Raji (cell line): ENCODE data around the gene PTPRN2.

Experiments used
- POLR2A ChIP-seq: IDR thresholded peaks from 2 replicates; pipeline ENCODE4 v1.6.1; 2011; ENCODE audit warnings: low read depth, low read length, control low read depth; ENCODE audit not compliant: insufficient read depth

The PTPRN2 gene

DNA sequence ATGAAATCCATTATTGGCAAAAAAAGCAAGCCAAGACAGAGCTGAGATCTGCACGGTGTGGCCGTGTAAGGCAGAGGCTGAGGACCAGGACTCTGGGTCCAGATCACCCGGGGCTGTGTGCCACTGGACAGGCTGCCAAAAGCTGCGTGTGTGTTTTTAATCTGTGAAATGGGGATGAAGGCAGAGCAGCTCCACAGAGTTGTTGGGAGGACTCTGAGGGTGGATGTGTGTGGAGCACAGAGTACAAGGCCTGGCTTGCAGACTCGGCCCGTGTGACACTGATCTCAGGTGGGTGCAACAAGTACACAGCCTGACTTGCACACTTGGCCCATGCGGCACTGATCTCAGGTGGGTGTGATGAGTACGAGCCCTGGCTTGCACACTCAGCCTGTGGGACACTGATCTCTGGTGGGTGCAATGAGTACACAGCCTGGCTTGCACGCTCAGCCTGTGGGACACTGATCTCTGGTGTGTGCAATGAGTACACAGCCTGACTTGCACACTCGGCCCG, 921.0 kb downstream of the PTPRN2 start:
- no peak for TF ChIP-seq POLR2A

DNA sequence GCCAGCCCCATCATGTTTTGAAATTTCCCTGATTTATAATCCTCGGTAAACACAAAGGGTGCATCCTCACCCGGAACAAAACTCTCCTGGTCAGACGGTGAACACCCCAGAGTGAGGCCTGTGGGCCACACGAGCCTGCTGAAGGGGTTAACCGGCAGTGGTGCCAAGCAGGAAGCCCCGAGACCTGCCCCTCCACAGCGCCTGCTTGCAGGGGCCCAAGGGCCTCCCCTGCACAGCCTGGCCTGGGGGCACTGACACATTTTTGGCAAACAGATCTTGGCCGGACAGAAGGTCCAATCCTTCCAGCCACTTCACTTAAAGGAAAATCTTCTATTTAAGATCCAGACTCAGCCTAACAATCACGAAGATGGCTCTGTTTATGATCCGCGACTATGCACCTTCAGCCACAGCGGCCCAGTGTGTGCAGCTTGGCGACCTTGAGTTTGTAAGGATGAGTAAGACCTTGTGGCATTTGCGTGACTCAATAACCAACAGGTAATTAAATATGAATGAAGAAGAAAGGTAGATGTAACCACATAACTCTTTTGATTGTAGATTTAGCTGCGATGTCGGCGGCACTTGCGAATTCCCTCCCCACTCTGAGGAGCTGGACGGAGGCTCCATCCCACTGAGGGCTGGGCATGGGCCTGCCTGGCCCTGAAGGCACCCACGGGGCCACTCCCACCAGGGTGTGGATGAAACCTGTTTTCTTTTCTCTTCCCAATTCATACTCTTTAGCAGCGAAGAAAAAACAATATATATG, 922.6 kb downstream of the PTPRN2 start:
- no peak for TF ChIP-seq POLR2A

DNA sequence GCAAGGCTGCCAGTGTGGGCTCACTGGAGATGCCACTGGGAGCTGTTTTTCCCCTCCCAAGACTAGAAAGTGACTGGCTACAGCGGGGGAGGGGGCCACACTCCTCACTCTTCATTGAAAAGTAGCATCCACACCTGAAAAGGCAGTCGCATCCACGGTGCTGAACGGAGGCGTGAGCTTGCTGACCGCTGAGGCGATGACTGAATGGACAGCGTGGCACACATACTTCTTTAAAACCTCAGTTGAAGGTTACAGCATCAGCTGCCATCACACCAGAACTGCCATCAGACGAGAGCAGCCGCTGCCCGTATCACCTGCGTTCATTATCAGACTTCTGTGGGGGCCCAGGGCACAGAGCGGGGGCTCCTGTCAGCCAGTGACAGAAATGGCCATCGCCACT, 923.6 kb downstream of the PTPRN2 start:
- no peak for TF ChIP-seq POLR2A

DNA sequence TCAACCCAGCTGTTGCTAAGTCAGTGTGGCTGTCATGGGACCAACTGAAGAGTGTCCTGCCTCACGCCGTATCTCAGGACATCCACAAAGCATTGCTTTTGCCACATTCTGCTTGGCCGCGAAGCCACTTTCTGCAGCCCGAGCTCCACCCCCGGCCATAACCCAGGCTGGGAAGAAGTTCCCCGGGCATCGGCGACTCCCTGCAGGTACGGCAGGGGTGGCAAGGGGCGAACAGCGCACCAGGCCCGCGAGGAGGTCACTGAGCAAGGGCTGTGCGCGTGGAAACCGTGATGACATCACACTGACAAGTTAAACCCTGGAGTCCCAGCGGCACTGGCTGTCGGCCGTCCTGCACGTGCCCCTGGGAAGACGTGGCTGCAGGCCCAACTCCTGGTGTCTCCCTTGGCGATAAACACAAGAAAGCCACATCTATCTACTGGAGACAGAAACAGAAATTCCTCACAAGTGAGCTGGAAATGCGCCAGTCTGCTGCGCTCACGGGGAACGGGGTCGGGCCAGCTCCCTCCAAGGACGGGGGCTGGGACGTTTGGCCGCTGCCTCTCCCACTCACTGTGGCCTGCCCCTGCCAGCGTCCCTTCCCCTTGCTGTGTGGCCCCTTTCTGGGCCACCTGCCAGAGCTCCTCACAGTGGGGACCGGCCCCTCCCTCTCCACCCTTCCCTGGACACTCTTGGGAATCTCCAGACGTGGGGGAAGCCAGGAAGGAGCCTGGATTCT, 924.5 kb downstream of the PTPRN2 start:
- no peak for TF ChIP-seq POLR2A

DNA sequence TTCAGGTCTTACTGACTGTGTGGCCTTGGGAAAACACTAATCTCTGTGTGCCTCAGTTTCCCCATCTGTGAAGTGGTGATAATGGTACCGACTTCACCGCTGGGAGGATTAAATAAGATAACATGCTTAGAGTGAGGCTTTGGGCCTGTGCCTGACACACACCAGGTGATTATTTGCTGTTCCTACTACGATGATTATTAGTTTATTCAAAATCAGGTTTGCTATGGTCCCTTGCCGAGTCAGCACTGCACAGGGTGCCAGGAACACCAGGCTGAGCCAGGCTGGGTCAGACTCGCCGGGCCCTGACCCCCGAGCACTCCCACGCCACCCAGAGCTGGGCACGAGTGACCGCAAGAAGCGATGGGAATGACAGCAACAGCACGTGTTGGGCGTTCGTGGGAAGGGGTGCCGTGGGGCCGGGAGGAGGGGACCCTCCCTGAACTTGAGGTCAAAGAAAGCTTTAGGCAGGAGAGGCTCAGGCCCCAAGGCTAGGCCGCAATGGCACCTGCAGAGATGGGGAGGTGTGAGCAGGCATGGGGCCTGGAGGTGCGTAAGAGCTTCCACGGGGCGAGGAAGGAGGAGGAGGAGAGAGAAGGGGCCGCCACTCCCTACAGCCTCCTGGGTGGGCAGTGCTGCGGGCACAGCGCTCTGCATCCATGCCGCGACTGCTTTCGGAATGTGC, 925.4 kb downstream of the PTPRN2 start:
- no peak for TF ChIP-seq POLR2A

DNA sequence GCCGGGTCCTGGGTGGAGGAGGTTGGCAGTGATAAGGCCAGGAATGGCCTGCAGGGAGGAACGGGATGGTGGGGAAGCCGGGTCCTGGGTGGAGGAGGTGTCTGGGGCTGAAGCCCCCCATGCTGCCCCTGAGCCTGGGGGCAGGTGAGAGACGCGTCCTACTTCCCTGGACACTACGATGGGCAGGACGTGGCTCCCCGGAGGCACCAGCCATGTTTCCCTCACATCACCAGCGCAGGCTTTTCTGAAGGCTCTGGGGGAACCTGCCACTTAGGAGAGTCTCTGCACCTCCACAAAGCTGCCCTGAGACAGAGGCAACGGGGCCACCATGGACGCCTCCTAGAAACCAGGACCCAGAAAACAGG, 926.0 kb downstream of the PTPRN2 start:
- no peak for TF ChIP-seq POLR2A

DNA sequence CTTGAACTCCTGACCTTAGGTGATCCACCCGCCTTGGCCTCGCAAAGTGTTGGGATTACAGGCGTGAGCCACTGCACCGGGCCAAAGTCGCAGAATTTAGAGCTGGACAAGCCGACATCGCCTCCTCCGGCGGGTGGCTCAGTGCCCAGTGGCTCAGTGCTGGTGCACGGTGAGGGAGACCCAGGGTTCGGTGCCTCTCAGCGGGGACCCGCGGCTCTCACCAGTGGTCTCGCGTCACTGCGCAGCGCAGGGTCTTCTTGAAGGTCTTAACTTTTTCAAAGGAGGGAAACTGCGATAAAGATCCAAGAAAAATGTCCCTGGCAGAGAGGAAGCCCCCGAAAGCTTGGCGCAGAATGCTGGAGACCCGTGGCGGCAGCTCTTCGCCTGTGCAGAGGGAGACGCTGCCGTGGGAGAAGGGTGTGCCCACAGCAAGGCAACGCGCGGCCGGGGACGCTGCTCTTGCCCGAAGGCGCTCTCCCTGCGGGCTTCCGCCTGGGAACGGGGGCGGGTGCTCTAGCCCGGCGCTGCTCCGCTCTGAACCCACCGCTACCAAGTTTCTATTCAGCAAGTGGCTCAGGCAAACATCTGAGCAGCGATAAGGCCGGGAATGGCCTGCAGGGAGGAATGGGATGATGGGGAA, 926.5 kb downstream of the PTPRN2 start:
- TF ChIP-seq POLR2A = no peak

DNA sequence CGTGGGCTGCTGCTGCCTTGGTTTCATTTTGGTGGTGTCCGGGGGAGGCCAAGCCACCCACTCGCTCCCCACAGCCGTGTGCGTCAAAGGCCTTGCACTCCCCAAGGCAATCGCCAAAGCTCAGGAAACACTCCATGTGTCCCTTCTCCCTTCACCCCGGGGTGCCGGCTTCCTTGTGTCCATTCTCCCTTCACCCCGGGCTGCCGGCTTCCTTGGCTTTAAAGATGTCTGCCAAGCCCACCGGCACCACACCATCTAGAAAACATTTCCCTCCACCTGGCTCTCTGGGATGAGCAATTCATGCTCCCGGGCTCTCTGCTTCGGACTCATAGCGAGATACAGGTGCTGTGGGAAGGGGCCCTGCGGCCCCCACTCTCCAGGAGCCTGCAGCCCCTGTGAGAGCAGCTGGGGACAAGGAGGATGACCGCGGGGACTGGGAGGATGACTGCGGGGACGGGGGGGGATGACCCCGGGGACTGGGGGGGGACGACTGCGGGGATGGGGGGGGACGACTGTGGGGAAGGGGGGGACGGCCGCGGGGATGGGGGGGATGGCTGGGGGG, 928.7 kb downstream of the PTPRN2 start:
- no peak for TF ChIP-seq POLR2A

DNA sequence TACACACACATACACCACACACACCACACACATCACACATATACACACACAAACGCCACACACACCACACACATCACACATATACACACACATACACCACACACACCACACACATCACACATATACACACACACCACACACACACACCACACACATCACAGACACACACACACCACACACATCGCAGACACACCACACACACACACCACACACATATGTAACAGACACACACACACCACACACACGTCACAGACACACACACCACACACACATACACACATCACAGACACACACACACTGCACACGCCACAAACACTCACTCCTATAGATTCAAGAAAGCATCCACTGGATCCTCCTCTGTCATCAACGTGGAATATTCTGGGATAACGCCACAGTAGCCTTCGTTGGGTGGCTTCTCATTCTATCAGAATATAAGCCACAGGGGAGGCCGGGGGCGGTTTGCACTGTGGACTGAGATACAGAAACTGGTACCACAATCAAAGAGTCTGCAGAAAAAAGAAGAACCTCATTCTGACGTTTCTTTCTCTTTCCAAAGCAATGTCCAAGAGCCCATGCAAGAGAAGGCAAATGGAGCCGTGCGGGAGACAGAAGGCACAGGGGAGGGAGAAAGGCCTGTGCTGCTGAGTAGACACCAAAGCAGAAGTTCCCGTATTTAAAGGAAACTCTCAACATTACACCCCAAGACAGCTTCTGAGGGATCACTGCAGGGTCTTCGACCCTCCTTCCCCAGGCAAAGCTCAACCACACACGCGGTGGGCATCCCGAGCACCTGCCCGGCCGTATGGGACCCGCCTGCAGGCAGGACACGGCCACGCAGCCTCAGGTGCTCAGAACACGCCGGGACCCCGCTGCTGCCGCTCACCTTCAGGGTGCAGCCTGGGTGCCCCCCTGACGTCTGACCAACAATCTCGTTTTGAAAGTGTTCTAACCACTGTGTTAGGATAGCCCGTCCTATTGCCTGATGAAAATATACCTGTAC, 929.6 kb downstream of the PTPRN2 start:
- TF ChIP-seq POLR2A = no peak

DNA sequence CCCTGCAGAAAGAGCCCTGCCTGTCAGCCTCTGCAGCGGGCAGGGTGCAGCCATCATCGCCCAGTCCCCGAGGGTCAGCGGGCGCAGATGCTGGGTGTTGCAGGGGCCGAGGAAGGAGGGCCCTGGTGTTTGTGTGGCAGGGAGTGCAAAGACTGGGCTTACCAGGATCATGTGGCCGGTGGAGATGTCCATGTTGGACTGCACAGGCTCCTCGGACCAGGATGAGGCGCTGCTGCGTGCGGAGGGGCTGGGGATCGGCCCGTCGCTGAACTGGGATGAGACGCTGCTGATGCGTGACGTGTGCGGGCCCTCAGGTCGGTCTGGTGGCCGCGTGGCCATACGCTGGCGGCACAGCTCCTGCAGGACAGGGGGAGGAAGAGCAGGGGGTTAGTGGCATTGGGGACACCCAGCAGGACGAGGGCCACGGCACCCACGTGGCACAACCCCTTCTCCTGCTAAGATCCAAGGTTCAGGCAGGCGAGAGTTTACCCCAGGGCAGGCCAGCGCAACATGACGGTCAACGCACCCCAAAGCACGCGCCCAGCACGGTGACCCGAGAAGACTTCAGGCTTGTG, 931.3 kb downstream of the PTPRN2 start:
- no peak for TF ChIP-seq POLR2A

DNA sequence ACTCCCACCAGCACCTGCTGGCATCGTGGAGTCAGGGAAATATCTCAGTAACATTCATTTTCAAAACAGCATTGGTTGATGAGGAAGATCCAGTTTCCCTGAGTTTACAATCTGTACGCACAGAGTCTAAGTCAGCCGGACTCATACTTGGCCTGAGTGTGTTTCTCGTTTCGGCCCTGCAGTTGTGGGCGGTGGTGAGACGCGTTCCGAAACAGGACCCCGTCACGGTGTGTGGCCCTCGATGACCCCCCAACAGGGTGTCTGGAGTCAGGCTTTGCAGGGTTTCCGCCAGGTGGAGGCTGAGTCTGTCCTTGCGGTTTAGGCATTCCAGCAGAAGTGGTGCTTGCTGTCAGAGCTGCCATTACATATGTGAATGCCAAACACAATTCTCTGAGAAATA, 933.3 kb downstream of the PTPRN2 start:
- no peak for TF ChIP-seq POLR2A

DNA sequence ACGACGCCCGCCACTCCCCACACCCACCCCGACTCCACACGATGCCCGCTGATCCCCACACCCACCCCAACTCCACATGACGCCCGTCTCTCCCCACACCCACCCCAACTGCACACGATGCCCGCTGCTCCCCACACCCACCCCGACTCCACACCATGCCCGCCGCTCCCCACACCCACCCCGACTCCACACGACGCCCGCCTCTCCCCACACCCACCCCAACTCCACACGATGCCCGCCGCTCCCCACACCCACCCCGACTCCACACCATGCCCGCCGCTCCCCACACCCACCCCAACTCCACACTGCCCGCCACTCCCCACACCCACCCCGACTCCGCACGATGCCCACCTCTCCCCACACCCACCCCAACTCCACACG, 933.8 kb downstream of the PTPRN2 start:
- no peak for TF ChIP-seq POLR2A

DNA sequence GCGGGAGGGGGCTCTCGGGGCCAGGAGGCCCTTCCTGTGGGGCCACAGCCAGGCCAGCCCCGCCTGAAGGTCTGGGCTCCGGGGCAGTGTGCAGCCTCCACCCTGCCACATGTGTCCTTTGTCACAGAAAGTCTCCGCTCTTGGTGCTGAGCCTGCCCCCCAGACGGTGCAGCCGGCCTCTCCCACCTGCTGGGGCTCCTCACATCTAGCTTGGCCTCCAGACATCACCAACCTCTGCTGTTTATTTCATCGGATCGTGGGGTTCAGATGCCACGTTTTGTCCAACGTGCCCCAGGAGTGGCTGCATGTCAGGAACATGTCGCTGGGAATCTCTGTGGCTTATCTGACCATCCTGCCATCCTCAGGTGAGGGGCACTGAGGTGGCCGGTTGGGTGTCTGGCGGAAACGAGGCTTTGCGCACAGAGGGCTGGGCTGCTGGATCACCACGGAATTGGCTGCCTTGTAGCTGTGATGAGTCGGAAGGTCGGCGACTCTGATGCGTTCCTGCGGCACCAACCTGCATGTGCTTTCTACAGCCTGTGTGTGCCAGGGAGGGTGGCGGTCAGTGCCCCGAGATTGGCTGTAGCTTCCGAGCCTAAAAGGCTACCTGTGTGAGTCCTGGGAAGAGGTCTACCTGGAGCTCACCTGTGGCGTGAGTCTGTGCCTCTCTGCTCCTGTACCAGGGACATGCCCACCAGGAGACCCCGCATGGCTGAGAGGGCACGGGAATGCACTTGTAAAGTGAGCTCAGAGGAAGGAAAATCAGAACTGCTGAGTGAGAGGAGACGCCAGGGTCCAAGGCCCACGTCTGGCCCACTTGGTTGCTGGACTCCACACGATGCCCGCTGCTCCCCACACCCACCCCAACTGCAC, 934.4 kb downstream of the PTPRN2 start:
- no peak for TF ChIP-seq POLR2A
